Measurements from ENCODE around the gene FLT3LG. TPM values are rescaled to one million over a fixed set of nuclear protein-coding genes. Genes with fewer than 3 reads are reported as not detected.
A peak's percentile ranks its signal among the peaks of the same experiment; 100 is the strongest.
"Not testable (repeated sequence)": the region's sequence is repeated elsewhere in the genome, so short reads cannot be mapped to it uniquely, and the experiment has no call there.

The FLT3LG gene
- total RNA-seq, 2 experiments from 2014 or later = 280 to 297 TPM

GRCh38 chr19:49450405-49450804 lies 23.6 kb upstream of the FLT3LG start:
- ATAC-seq (no peak), DNase-seq (no peak)
- no peaks in the 10 kb centered on the region for H3K27me3 Mint-ChIP-seq (ENCODE audit: low read depth)
- peaks cover 64% of the 10 kb centered on the region for H3K4me1 Mint-ChIP-seq (ENCODE audit: low read depth)
- peaks cover 50% of the 10 kb centered on the region for H3K36me3 Mint-ChIP-seq (ENCODE audit: low read depth)
- H3K4me3 Mint-ChIP-seq = peak overlapping the region; percentile 93
- ChIA-PET CTCF (interaction anchor here (1.0 to 8.6 kb wide), 3 partner anchors 21 to 183 kb away, joined by 3 to 114 read pairs (median 3); partner anchors contain the start of gene FLT3LG), POLR2A (interaction anchor here (1.4 to 5.0 kb wide), 2 partner anchors 20 to 23 kb away, joined by 3 to 62 read pairs; no protein-coding TSS in a partner anchor)
- H3K27ac Mint-ChIP-seq = peak overlapping the region; percentile 100
- no peaks in the 10 kb centered on the region for H3K9me3 Mint-ChIP-seq (ENCODE audit: insufficient read depth)

GRCh38 chr19:49451430-49452181 lies 22.4 kb upstream of the FLT3LG start, which contains the start of gene PIH1D1:
Gene PIH1D1 (minus strand): TSS chr19:49451814. CDS start chr19:49451574, 240 bp downstream.
- H3K27ac Mint-ChIP-seq = peak within 1 kb of the TSS; percentile 100
- peak within 1 kb of the TSS; percentile 93 for H3K4me3 Mint-ChIP-seq
- peaks cover 47% of the 10 kb centered on the region for H3K36me3 Mint-ChIP-seq (ENCODE audit: low read depth)
- H3K27me3 Mint-ChIP-seq (ENCODE audit: low read depth) = no peaks in the 10 kb centered on the region
- no peaks in the 10 kb centered on the region for H3K9me3 Mint-ChIP-seq (ENCODE audit: insufficient read depth)
- peak; percentile 99 for DNase-seq
- ChIA-PET CTCF (interaction anchor here (0.6 to 8.6 kb wide), 10 partner anchors 9 to 738 kb away, joined by 3 to 114 read pairs (median 6); partner anchors contain the start of genes FLT3LG and RUVBL2), POLR2A (interaction anchor here (0.7 to 5.0 kb wide), 12 partner anchors 9 to 57 kb away, joined by 3 to 62 read pairs (median 4); partner anchors contain the start of genes FLT3LG, RPL13A and RPS11)
- H3K4me1 Mint-ChIP-seq (ENCODE audit: low read depth) = peaks cover 62% of the 10 kb centered on the region
- peak; percentile 67 for ATAC-seq

- CTCF ChIA-PET = interaction anchor here (0.6 to 8.6 kb wide), 8 partner anchors 9 to 460 kb away, joined by 3 to 114 read pairs (median 4); partner anchors contain the start of genes FLT3LG and RUVBL2
- POLR2A ChIA-PET = interaction anchor here (0.9 to 5.0 kb wide), 9 partner anchors 11 to 125 kb away, joined by 3 to 62 read pairs (median 5); partner anchors contain the start of genes FLT3LG and RPL13A
- H3K4me3 Mint-ChIP-seq = peak within 1 kb of the TSS; percentile 93
- H3K36me3 Mint-ChIP-seq (ENCODE audit: low read depth) = peaks cover 39% of the 10 kb centered on the region
- peak within 1 kb of the TSS; percentile 100 for H3K27ac Mint-ChIP-seq
- ATAC-seq (peak; percentile 92), DNase-seq (peak; percentile 99)
- no peaks in the 10 kb centered on the region for H3K9me3 Mint-ChIP-seq (ENCODE audit: insufficient read depth)
- peaks cover 50% of the 10 kb centered on the region for H3K4me1 Mint-ChIP-seq (ENCODE audit: low read depth)
- H3K27me3 Mint-ChIP-seq (ENCODE audit: low read depth) = no peaks in the 10 kb centered on the region
Observed at GRCh38 chr19:49453013-49453756, 20.8 kb upstream of the FLT3LG start, which contains the start of gene ALDH16A1. Gene ALDH16A1 (plus strand): TSS chr19:49453225. CDS start chr19:49453332, 107 bp downstream.

GRCh38 chr19:49453757-49454240 lies 20.2 kb upstream of the FLT3LG start:
- H3K27ac Mint-ChIP-seq = peak overlapping the region; percentile 100
- H3K4me3 Mint-ChIP-seq = peak overlapping the region; percentile 93
- H3K36me3 Mint-ChIP-seq (ENCODE audit: low read depth) = peaks cover 33% of the 10 kb centered on the region
- H3K9me3 Mint-ChIP-seq (ENCODE audit: insufficient read depth) = no peaks in the 10 kb centered on the region
- H3K27me3 Mint-ChIP-seq (ENCODE audit: low read depth) = no peaks in the 10 kb centered on the region
- ChIA-PET CTCF (interaction anchor here (1.0 to 8.6 kb wide), 6 partner anchors 9 to 93 kb away, joined by 3 to 114 read pairs (median 5); partner anchors contain the start of gene FLT3LG), POLR2A (interaction anchor here (0.9 to 5.0 kb wide), 10 partner anchors 11 to 126 kb away, joined by 3 to 62 read pairs (median 5); partner anchors contain the start of genes FLT3LG and RPL13A)
- H3K4me1 Mint-ChIP-seq (ENCODE audit: low read depth) = peaks cover 44% of the 10 kb centered on the region
- ATAC-seq = peak; percentile 4
- DNase-seq = no peak

GRCh38 chr19:49455773-49456172 lies 18.2 kb upstream of the FLT3LG start:
- CTCF ChIA-PET = interaction anchor here (1.1 to 8.6 kb wide), 2 partner anchors 15 to 21 kb away, joined by 3 to 114 read pairs; partner anchors contain the start of gene FLT3LG
- no peaks in the 10 kb centered on the region for H3K27me3 Mint-ChIP-seq (ENCODE audit: low read depth)
- peak overlapping the region; percentile 10 for H3K27ac Mint-ChIP-seq
- no peaks in the 10 kb centered on the region for H3K9me3 Mint-ChIP-seq (ENCODE audit: insufficient read depth)
- no peak for ATAC-seq
- H3K4me1 Mint-ChIP-seq (ENCODE audit: low read depth) = peaks cover 27% of the 10 kb centered on the region
- no peak for DNase-seq
- POLR2A ChIA-PET = interaction anchor here (1.0 kb wide), 1 partner anchor 14 kb away, joined by 3 read pairs; no protein-coding TSS in a partner anchor
- H3K36me3 Mint-ChIP-seq (ENCODE audit: low read depth) = peaks cover 22% of the 10 kb centered on the region
- no peak overlapping the region for H3K4me3 Mint-ChIP-seq

GRCh38 chr19:49456326-49456725 lies 17.7 kb upstream of the FLT3LG start:
- Mint-ChIP-seq H3K27me3 (ENCODE audit: low read depth) (no peaks in the 10 kb centered on the region), H3K9me3 (ENCODE audit: insufficient read depth) (no peaks in the 10 kb centered on the region), H3K36me3 (ENCODE audit: low read depth) (peaks cover 20% of the 10 kb centered on the region), H3K4me3 (no peak overlapping the region), H3K27ac (peak overlapping the region; percentile 10), H3K4me1 (ENCODE audit: low read depth) (peaks cover 26% of the 10 kb centered on the region)
- ATAC-seq (no peak), DNase-seq (no peak)
- CTCF ChIA-PET = interaction anchor here (1.1 to 8.6 kb wide), 2 partner anchors 15 to 20 kb away, joined by 3 to 114 read pairs; partner anchors contain the start of gene FLT3LG
- POLR2A ChIA-PET = interaction anchor here (1.0 kb wide), 1 partner anchor 13 kb away, joined by 3 read pairs; no protein-coding TSS in a partner anchor

GRCh38 chr19:49458567-49458903 lies 15.5 kb upstream of the FLT3LG start:
- Mint-ChIP-seq H3K36me3 (ENCODE audit: low read depth) (peaks cover 18% of the 10 kb centered on the region), H3K4me3 (no peak overlapping the region), H3K27me3 (ENCODE audit: low read depth) (no peaks in the 10 kb centered on the region), H3K4me1 (ENCODE audit: low read depth) (peaks cover 16% of the 10 kb centered on the region), H3K27ac (no peak overlapping the region), H3K9me3 (ENCODE audit: insufficient read depth) (no peaks in the 10 kb centered on the region)
- POLR2A ChIA-PET = interaction anchor here (1.0 kb wide), 1 partner anchor 11 kb away, joined by 3 read pairs; no protein-coding TSS in a partner anchor
- DNase-seq = no peak
- CTCF ChIA-PET = interaction anchor here (1.2 to 1.3 kb wide), 2 partner anchors 15 to 18 kb away, joined by 3 to 7 read pairs; partner anchors contain the start of gene FLT3LG
- ATAC-seq = no peak

GRCh38 chr19:49459388-49459787 lies 14.6 kb upstream of the FLT3LG start:
- no peak for DNase-seq
- Mint-ChIP-seq H3K9me3 (ENCODE audit: insufficient read depth) (no peaks in the 10 kb centered on the region), H3K4me3 (no peak overlapping the region), H3K27ac (no peak overlapping the region), H3K36me3 (ENCODE audit: low read depth) (peaks cover 18% of the 10 kb centered on the region), H3K27me3 (ENCODE audit: low read depth) (no peaks in the 10 kb centered on the region), H3K4me1 (ENCODE audit: low read depth) (peaks cover 11% of the 10 kb centered on the region)
- ChIA-PET POLR2A (no interaction called here), CTCF (no interaction called here)
- no peak for ATAC-seq

GRCh38 chr19:49461130-49461529 lies 12.9 kb upstream of the FLT3LG start:
- DNase-seq; POLR2A ChIA-PET; H3K4me1 Mint-ChIP-seq (ENCODE audit: low read depth); H3K9me3 Mint-ChIP-seq (ENCODE audit: insufficient read depth); ATAC-seq; H3K27me3 Mint-ChIP-seq (ENCODE audit: low read depth); H3K4me3 Mint-ChIP-seq; H3K27ac Mint-ChIP-seq; CTCF ChIA-PET: not testable (repeated sequence)
- peaks cover 15% of the 10 kb centered on the region for H3K36me3 Mint-ChIP-seq (ENCODE audit: low read depth)

GRCh38 chr19:49461656-49462055 lies 12.4 kb upstream of the FLT3LG start:
- H3K27ac Mint-ChIP-seq = no peak overlapping the region
- POLR2A ChIA-PET = no interaction called here
- no peaks in the 10 kb centered on the region for H3K9me3 Mint-ChIP-seq (ENCODE audit: insufficient read depth)
- H3K27me3 Mint-ChIP-seq (ENCODE audit: low read depth) = no peaks in the 10 kb centered on the region
- DNase-seq (no peak), ATAC-seq (no peak)
- no peak overlapping the region for H3K4me3 Mint-ChIP-seq
- no peaks in the 10 kb centered on the region for H3K4me1 Mint-ChIP-seq (ENCODE audit: low read depth)
- peaks cover 16% of the 10 kb centered on the region for H3K36me3 Mint-ChIP-seq (ENCODE audit: low read depth)
- CTCF ChIA-PET = no interaction called here

GRCh38 chr19:49462492-49462891 lies 11.5 kb upstream of the FLT3LG start:
- Mint-ChIP-seq H3K36me3 (ENCODE audit: low read depth) (peaks cover 13% of the 10 kb centered on the region), H3K27ac (peak overlapping the region; percentile 33), H3K4me1 (ENCODE audit: low read depth) (no peaks in the 10 kb centered on the region), H3K9me3 (ENCODE audit: insufficient read depth) (no peaks in the 10 kb centered on the region), H3K4me3 (no peak overlapping the region), H3K27me3 (ENCODE audit: low read depth) (no peaks in the 10 kb centered on the region)
- no peak for DNase-seq
- ChIA-PET CTCF (no interaction called here), POLR2A (no interaction called here)
- no peak for ATAC-seq

Data from activated CD8-positive, alpha-beta T cell treated with anti-CD3 and anti-CD28 coated beads, Interleukin-2, amount 10 ng/mL, durations not matched to agents 7 days and 5 days (primary cell).